Nephron (organoid): Measurements from ENCODE around the gene GALNTL6.

Source experiments
- H3K27ac Mint-ChIP-seq, 3 experiments: 2 replicates each; pipeline ENCODE4 v1.8.0; 2020; ENCODE audit warnings: mixed read lengths in 3 of 3, mild to moderate bottlenecking in 2 of 3, moderate library complexity in 1 of 3
- H3K27me3 Mint-ChIP-seq: 2 replicates; pipeline ENCODE4 v1.8.0; 2021; ENCODE audit warnings: low read depth, mild to moderate bottlenecking, moderate library complexity, mixed read lengths
- H3K36me3 Mint-ChIP-seq: 2 replicates; pipeline ENCODE4 v1.8.0; 2020; ENCODE audit warnings: low read depth, mixed read lengths
- H3K4me1 Mint-ChIP-seq: 2 replicates; pipeline ENCODE4 v1.8.0; 2020; ENCODE audit warnings: mixed read lengths
- H3K4me3 Mint-ChIP-seq, 3 experiments: 2 replicates each; pipeline ENCODE4 v1.8.0; 2020; ENCODE audit warnings: mild to moderate bottlenecking in 3 of 3, mixed read lengths in 3 of 3, moderate library complexity in 2 of 3
- H3K9me3 Mint-ChIP-seq: 2 replicates; pipeline ENCODE4 v1.8.0; 2020; ENCODE audit warnings: mixed read lengths
- TF ChIP-seq, protein P1 (sequence below), 3 experiments: fragments of 200-600 bp; sonication (generic); IDR thresholded peaks; one replicate each; pipeline ENCODE4 v1.5.0; 2021; ENCODE audit warnings: antibody characterized with exemption in 3 of 3; ENCODE audit not compliant: unreplicated experiment in 3 of 3

GALNTL6 gene

DNA sequence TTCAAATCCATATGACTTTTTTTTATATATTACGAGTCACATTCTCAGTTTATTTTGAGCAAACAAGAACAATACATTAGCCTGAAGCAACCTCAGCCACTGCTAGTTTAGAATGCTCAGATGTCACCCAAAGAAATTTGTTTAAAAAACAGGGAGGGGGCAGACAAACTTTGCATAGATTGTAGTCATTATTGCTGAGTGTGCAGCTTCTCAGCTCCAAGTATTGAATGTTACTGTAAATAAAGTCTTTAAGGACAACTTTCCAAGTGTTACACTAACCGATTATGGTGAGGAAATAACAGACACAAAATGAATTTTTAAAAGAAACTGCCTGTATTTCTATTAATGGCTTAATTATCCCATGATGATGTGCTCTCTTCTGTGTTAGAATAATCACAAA, 835.9 kb downstream of the GALNTL6 start:
- Mint-ChIP-seq H3K9me3 (no peaks in the 10 kb centered on the region), H3K27ac (no peak overlapping the region), H3K4me3 (no peak overlapping the region), H3K36me3 (no peaks in the 10 kb centered on the region), H3K27me3 (no peaks in the 10 kb centered on the region), H3K4me1 (no peaks in the 10 kb centered on the region)
- TF ChIP-seq, protein P1, sequence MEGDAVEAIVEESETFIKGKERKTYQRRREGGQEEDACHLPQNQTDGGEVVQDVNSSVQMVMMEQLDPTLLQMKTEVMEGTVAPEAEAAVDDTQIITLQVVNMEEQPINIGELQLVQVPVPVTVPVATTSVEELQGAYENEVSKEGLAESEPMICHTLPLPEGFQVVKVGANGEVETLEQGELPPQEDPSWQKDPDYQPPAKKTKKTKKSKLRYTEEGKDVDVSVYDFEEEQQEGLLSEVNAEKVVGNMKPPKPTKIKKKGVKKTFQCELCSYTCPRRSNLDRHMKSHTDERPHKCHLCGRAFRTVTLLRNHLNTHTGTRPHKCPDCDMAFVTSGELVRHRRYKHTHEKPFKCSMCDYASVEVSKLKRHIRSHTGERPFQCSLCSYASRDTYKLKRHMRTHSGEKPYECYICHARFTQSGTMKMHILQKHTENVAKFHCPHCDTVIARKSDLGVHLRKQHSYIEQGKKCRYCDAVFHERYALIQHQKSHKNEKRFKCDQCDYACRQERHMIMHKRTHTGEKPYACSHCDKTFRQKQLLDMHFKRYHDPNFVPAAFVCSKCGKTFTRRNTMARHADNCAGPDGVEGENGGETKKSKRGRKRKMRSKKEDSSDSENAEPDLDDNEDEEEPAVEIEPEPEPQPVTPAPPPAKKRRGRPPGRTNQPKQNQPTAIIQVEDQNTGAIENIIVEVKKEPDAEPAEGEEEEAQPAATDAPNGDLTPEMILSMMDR (IDR thresholded peaks at IDR 0.05; ENCODE audit: unreplicated experiment in 3 of 3), result no peak

DNA sequence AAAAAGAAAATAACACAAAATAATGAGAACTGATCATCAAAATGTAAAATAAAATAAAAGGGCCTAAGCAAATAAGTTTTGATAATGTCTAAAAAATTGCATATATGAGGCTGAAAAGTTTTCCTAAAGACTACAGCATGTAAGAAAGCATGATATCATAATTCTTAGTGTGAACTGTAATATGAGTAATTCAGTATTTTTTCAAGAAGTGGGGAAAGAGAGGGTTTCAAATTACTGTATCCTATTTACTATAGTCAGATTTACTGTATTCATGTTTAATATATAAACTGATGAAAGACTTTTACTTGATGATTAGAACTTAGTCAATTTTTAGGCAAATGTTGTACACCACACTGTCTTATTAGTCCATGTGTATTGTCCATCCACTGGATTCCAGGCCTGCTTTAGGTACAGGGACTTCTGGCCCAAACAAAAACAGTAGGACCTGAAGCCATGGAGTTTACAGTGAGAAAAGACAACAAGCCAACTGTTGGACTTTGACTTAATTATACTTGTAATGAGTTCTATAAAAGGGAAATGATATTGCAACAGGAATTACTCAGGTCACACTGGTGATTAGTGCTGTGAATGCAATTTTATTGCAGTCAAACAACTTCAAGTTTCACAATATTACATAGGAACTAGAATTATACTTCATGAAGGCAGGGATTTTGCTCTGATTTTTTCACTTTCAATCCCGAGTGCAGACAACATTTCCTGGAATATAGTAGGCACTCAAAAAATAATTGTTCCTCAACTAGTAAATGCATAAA, 837.7 kb downstream of the GALNTL6 start:
- H3K27ac Mint-ChIP-seq, result no peak overlapping the region
- H3K4me1 Mint-ChIP-seq, result no peaks in the 10 kb centered on the region
- no peaks in the 10 kb centered on the region for H3K9me3 Mint-ChIP-seq
- TF ChIP-seq, protein P1 (IDR thresholded peaks at IDR 0.05; ENCODE audit: unreplicated experiment in 3 of 3), result no peak
- no peaks in the 10 kb centered on the region for H3K36me3 Mint-ChIP-seq
- H3K4me3 Mint-ChIP-seq, result no peak overlapping the region
- no peaks in the 10 kb centered on the region for H3K27me3 Mint-ChIP-seq

DNA sequence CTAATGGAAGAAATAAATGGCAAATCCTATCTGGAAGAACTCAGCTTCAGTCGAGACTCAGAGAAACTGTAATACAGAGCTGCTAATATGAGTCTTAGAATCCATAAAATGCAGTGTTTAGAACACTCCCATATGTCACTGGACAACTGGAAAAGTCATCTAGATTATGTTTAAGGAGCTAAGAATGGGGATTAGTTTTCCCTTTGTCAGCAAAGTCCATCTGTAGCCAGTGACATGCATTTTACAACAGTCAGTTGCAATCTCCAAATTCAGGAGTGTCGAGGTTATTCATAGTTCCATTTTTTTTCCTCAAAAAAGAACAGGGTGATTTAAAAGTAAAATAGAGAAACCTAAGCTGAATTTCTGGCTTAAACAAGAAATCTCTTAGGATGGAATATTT, 838.8 kb downstream of the GALNTL6 start:
- Mint-ChIP-seq H3K27me3 (no peaks in the 10 kb centered on the region), H3K4me3 (no peak overlapping the region), H3K9me3 (no peaks in the 10 kb centered on the region), H3K36me3 (no peaks in the 10 kb centered on the region), H3K4me1 (no peaks in the 10 kb centered on the region), H3K27ac (no peak overlapping the region)
- TF ChIP-seq, protein P1 (IDR thresholded peaks at IDR 0.05; ENCODE audit: unreplicated experiment in 3 of 3), result no peak

DNA sequence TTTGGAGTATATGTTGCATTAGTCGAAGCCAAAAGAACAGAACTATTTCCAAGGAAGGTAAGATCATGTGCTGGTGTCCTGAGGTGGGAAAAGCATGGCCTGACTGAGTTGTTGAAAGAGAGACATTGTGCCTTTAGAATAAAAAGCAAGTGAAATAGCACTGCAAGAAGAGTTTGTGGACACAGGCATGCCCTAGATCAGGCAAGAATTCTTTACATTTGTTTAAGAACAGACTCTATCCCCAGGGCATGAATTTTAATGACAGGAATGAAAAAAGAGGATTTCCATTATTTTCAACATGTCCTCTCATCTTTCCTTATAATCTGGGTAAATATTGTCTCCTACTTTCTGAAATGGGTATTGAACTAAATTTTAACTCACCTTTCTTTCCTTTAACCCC, 839.2 kb downstream of the GALNTL6 start:
- TF ChIP-seq, protein P1 (IDR thresholded peaks at IDR 0.05; ENCODE audit: unreplicated experiment in 3 of 3), result no peak
- H3K36me3 Mint-ChIP-seq, result no peaks in the 10 kb centered on the region
- no peaks in the 10 kb centered on the region for H3K27me3 Mint-ChIP-seq
- H3K27ac Mint-ChIP-seq, result no peak overlapping the region
- H3K4me1 Mint-ChIP-seq, result no peaks in the 10 kb centered on the region
- no peak overlapping the region for H3K4me3 Mint-ChIP-seq
- H3K9me3 Mint-ChIP-seq, result no peaks in the 10 kb centered on the region

DNA sequence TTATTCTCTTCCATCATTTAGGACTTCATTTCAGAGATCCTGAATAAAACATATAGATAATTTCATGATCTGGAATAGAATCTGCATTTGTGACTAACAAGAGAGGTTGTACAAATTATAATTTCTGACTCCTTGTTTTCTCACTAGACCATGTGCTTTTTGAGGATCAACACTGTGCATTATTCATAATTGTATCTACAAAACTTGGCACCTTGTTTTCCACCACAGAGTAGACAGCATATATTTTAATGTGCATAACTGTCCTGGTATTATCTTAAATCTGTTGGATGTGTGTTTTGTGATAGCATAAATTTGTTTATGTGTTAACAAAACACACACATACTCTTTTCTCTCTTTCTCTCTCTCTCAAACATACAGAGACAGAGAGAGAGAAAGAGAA, 840.5 kb downstream of the GALNTL6 start:
- H3K27ac Mint-ChIP-seq, result no peak overlapping the region
- H3K4me1 Mint-ChIP-seq, result no peaks in the 10 kb centered on the region
- H3K4me3 Mint-ChIP-seq, result no peak overlapping the region
- H3K36me3 Mint-ChIP-seq, result no peaks in the 10 kb centered on the region
- H3K27me3 Mint-ChIP-seq, result no peaks in the 10 kb centered on the region
- H3K9me3 Mint-ChIP-seq, result no peaks in the 10 kb centered on the region
- TF ChIP-seq, protein P1 (IDR thresholded peaks at IDR 0.05; ENCODE audit: unreplicated experiment in 3 of 3), result no peak

DNA sequence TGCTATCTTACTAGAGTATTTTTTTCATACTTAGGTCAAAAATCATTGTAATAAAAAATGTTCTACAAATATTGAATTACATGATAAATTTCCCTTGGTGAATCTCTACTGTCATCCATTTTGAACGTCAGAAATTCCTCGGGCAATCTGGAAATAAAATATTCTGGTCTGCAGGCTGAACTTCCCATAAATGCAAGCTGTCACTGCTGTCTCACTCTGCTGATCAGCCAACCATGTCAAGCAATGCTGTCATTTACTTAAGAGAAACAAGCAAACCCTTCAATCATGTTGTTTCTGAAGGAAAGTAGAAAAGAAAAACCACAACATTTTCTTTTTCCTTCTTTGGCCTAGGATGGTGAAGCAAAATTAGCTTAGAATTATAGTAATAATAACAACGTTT, 841.3 kb downstream of the GALNTL6 start:
- TF ChIP-seq, protein P1 (IDR thresholded peaks at IDR 0.05; ENCODE audit: unreplicated experiment in 3 of 3), result no peak
- Mint-ChIP-seq H3K4me3 (no peak overlapping the region), H3K27ac (no peak overlapping the region), H3K9me3 (no peaks in the 10 kb centered on the region), H3K4me1 (no peaks in the 10 kb centered on the region), H3K27me3 (no peaks in the 10 kb centered on the region), H3K36me3 (no peaks in the 10 kb centered on the region)
